Body of pancreas (tissue), 4 donors: ENCODE data around the gene FAM83C.

Source experiments
- CTCF ChIP-seq, 7 experiments: fragments of 450-650 bp in 4 of 7; fragments of 200-600 bp in 3 of 7; sonication (generic) in 3 of 7; IDR thresholded peaks; one replicate each; pipeline ENCODE4 v1.5.1; 2016 to 2019; ENCODE audit warnings: antibody characterized with exemption in 7 of 7
- POLR2A ChIP-seq, 3 donors: fragments of 450-650 bp; IDR thresholded peaks; one replicate each; pipeline ENCODE4 v1.6.1; 2016; ENCODE audit warnings: antibody characterized with exemption in 3 of 3, mild to moderate bottlenecking in 2 of 3

GRCh38 chr20:35304956-35305355, 12.7 kb upstream of the FAM83C start:
- TF ChIP-seq CTCF (IDR thresholded peaks at IDR 0.05): no peak
- no peak for TF ChIP-seq POLR2A (IDR thresholded peaks at IDR 0.05)
